HCEC 1CT (cell line): Measurements from ENCODE around the gene KCNC3.
A peak's percentile ranks its signal among the peaks of the same experiment; 100 is the strongest.

ENCODE experiments used
- DNase-seq: peaks from one replicate; pipeline ENCODE4 v3.0.0-alpha.2; 2017

Gene KCNC3

GRCh38 chr19:50326101-50326664, 3.0 kb downstream of the KCNC3 start:
- DNase-seq, result no peak

GRCh38 chr19:50325310-50326100, 3.7 kb downstream of the KCNC3 start:
- DNase-seq, result no peak

GRCh38 chr19:50324331-50324730, 4.8 kb downstream of the KCNC3 start:
- no peak for DNase-seq

GRCh38 chr19:50323782-50324133, 5.4 kb downstream of the KCNC3 start:
- DNase-seq, result no peak

- no peak for DNase-seq
Observed at GRCh38 chr19:50322931-50323781, 6.0 kb downstream of the KCNC3 start.

GRCh38 chr19:50322234-50322633, 6.9 kb downstream of the KCNC3 start:
- DNase-seq, result no peak

GRCh38 chr19:50321831-50322230, 7.3 kb downstream of the KCNC3 start:
- DNase-seq, result no peak

GRCh38 chr19:50320596-50320995, 8.6 kb downstream of the KCNC3 start:
- no peak for DNase-seq

- no peak for DNase-seq
Observed at GRCh38 chr19:50320051-50320450, 9.1 kb downstream of the KCNC3 start.

- DNase-seq, result no peak
Observed at GRCh38 chr19:50319156-50319555, 10.0 kb downstream of the KCNC3 start.

GRCh38 chr19:50318438-50318837, 10.7 kb downstream of the KCNC3 start:
- no peak for DNase-seq

- no peak for DNase-seq
Observed at GRCh38 chr19:50317115-50317514, 12.1 kb downstream of the KCNC3 start.

- peak; percentile 10 for DNase-seq
Observed at GRCh38 chr19:50315773-50316448, 13.3 kb downstream of the KCNC3 start.

- DNase-seq, result no peak
Observed at GRCh38 chr19:50314724-50315708, 14.2 kb downstream of the KCNC3 start.

GRCh38 chr19:50313812-50314536, 15.2 kb downstream of the KCNC3 start:
- DNase-seq, result no peak

- no peak for DNase-seq
Observed at GRCh38 chr19:50312967-50313811, 16.0 kb downstream of the KCNC3 start.

- no peak for DNase-seq
Observed at GRCh38 chr19:50311723-50312635, 17.2 kb downstream of the KCNC3 start.

GRCh38 chr19:50310759-50311465, 18.3 kb downstream of the KCNC3 start:
- no peak for DNase-seq
